AG04450 (cell line): Measurements from ENCODE around the gene ACOT7. TPM values are rescaled to one million over a fixed set of nuclear protein-coding genes. Genes with fewer than 3 reads are reported as not detected.
"Not testable (repeated sequence)": the region's sequence is repeated elsewhere in the genome, so short reads cannot be mapped to it uniquely, and the experiment has no call there.

Experiments
- CTCF ChIA-PET: fragments of 300-600, 350-600 bp; formaldehyde crosslinking; extraction: SDS; loops from one replicate; lab custom pipeline; 2022; ENCODE audit warnings: antibody characterized with exemption, inconsistent platforms; lab: Charles Lee
- POLR2A ChIA-PET: fragments of 350-600 bp; formaldehyde crosslinking; extraction: SDS; loops from one replicate; lab custom pipeline; 2021; ENCODE audit warnings: antibody characterized with exemption, inconsistent platforms; lab: Yijun Ruan, JAX
- DNase-seq: peaks from one replicate; pipeline ENCODE4 v3.0.0-alpha.2; 2011; ENCODE audit warnings: low read depth, low spot score
- H3K27ac ChIP-seq: one replicate; pipeline ENCODE4 v1.5.1; 2012; ENCODE audit warnings: low read depth, low read length, control low read depth
- H3K27me3 ChIP-seq: one replicate; pipeline ENCODE4 v1.6.0; 2012; ENCODE audit warnings: low read length; ENCODE audit not compliant: control insufficient read depth, insufficient read depth
- H3K4me3 ChIP-seq: 2 replicates; pipeline ENCODE4 v1.5.1; 2011; ENCODE audit warnings: mild to moderate bottlenecking, low read depth, low read length, control low read depth
- H3K9me3 ChIP-seq: 2 replicates; pipeline ENCODE4 v1.5.1; 2012; ENCODE audit warnings: low read length; ENCODE audit not compliant: control insufficient read depth, insufficient read depth
- polyA plus RNA-seq: library from polyadenylated mRNA; depleted of rRNA; stranded (reverse); fragments of >200 nt; gene quantifications from 2 replicates; pipeline ENCODE4 v1.2.3, GENCODE V29; 2011
- TF ChIP-seq, protein P1 (sequence below): IDR thresholded peaks from 2 replicates; pipeline ENCODE4 v1.5.1; 2011; ENCODE audit warnings: low read depth, low read length, control low read depth, inconsistent platforms

Gene ACOT7
- polyA plus RNA-seq, 1 experiment: 80.1 TPM

DNA sequence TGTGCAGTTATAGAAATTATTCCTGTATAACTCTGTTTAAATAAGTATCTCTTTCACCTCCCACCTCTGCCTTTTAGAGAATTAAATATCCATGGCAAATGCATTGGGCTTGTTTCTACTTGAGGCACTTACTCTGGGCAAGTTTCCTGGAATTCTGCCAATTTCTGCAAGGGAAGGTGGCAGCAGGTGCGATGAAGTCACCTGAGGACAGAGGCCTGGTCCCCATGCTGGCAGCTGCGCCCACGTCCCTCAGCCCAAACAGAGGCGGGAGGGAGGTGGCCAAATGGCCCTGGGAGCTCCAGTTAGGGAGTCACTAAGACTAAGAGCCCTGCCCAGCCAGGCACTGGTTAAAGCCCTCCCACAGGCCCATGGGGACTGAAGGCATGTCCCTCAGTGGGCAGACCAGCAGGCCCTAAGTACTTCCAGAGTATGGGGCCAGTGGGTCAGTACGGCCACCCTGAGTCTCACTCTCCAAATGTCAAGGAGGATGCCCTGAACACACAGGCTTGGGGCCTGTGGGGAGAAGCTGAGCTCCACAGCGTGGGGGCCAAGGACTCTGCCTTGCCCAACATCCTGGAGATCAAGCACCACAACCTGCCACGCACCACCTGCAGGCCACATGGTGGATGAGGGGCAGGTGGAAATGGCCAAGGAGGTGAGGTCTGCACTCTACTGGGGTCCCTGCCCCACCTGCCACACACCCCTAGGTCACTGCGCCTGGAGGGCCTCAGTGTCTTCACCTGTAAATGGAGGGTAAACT, 19.4 kb downstream of the ACOT7 start:
- CTCF ChIA-PET: interaction anchor here (1.4 kb wide), 1 partner anchor 12 kb away, joined by 5 read pairs; no protein-coding TSS in a partner anchor
- POLR2A ChIA-PET: no interaction called here
- Histone ChIP-seq H3K4me3 (no peak overlapping the region), H3K27ac (no peak overlapping the region), H3K9me3 (no peaks in the 10 kb centered on the region; the same call in 1 of the 2 replicates), H3K27me3 (no peaks in the 10 kb centered on the region)
- no peak for DNase-seq
- TF ChIP-seq, protein P1, sequence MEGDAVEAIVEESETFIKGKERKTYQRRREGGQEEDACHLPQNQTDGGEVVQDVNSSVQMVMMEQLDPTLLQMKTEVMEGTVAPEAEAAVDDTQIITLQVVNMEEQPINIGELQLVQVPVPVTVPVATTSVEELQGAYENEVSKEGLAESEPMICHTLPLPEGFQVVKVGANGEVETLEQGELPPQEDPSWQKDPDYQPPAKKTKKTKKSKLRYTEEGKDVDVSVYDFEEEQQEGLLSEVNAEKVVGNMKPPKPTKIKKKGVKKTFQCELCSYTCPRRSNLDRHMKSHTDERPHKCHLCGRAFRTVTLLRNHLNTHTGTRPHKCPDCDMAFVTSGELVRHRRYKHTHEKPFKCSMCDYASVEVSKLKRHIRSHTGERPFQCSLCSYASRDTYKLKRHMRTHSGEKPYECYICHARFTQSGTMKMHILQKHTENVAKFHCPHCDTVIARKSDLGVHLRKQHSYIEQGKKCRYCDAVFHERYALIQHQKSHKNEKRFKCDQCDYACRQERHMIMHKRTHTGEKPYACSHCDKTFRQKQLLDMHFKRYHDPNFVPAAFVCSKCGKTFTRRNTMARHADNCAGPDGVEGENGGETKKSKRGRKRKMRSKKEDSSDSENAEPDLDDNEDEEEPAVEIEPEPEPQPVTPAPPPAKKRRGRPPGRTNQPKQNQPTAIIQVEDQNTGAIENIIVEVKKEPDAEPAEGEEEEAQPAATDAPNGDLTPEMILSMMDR: no peak

DNA sequence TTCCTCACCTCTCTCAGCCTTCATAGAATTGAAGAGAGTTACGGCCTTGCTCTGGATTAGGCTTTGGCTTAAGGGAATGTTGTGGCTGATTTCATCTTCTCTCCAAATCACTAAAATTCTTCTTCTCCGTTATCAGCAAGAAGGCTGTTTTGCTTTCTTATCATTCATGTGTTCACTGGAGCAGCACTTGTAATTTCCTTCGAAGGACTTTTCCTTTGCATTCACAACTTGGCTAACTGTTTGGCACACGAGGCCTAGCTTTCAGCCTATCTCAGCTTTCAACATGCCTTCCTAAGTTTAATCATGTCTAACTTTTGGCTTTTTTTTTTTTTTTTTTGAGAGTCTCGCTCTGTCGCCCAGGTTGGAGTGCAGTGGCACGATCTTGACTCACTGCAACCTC, 21.3 kb downstream of the ACOT7 start:
- H3K27ac ChIP-seq, H3K27me3 ChIP-seq, H3K4me3 ChIP-seq, DNase-seq, POLR2A ChIA-PET: not testable (repeated sequence)
- H3K9me3 ChIP-seq: peaks cover 15% of the 10 kb centered on the region
- CTCF ChIA-PET: interaction anchor here (0.7 kb wide), 1 partner anchor 33 kb away, joined by 3 read pairs; no protein-coding TSS in a partner anchor

DNA sequence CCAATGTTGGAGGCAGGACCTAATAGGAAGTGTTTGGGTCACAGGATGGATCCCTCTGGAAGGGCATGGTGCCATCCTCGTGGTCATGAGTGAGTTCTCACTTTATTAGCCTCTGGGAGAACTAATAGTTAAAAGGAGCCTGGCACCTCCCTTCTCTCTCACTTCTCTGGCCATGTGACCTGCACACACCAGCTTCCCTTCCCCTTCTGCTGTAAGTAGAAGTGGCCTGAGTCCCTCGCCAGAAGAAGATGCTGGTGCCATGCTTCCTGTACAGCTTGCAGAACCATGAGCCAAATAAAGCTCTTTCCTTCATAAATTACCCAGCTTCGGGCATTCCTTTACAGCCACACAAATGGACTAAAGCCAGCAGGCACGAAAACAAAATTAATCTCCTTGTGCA, 23.6 kb downstream of the ACOT7 start:
- no peak overlapping the region for H3K4me3 ChIP-seq
- no peak for DNase-seq
- no peaks in the 10 kb centered on the region for H3K27me3 ChIP-seq
- ChIA-PET POLR2A (no interaction called here), CTCF (interaction anchor here (0.6 kb wide), 1 partner anchor 23 kb away, joined by 3 read pairs; no protein-coding TSS in a partner anchor)
- H3K27ac ChIP-seq: no peak overlapping the region
- TF ChIP-seq, protein P1: no peak
- H3K9me3 ChIP-seq: peaks cover 17% of the 10 kb centered on the region

DNA sequence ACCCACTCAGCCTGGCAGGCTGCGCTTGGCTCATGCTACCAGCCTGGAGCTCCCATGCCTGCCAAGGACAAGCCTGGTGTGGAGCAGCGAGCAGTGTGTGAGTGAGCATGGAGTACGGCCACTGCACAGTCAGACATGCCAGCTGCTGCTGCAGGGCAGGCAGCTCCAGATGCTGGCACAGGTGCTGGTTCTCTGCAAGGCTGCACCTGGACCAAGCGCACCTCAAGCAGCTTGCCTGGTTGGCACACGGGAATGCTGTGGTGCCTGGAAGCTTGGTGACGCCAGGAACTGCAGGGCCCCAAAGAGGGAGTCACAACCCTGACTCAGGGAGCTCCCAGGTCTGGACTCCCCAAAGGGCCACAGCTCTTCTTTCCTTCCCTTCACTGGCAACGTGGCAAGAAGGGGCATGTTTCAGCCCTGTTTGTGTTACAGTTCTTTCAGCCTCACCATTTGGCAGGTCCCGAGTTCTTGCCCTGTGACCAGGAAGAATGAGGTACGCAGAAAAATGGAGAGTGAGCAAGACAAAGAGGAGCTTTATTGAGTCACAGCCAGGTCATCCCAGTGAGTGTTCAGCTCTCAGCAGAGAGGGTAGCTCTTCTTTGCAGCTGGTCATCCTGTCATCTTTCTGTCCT, 26.1 kb downstream of the ACOT7 start:
- ChIA-PET CTCF (interaction anchor here (0.9 to 1.3 kb wide), 2 partner anchors 38 to 70 kb away, joined by 3 read pairs; no protein-coding TSS in a partner anchor), POLR2A (no interaction called here)
- no peak for DNase-seq
- Histone ChIP-seq H3K9me3 (peaks cover 17% of the 10 kb centered on the region), H3K27ac (no peak overlapping the region), H3K27me3 (no peaks in the 10 kb centered on the region), H3K4me3 (no peak overlapping the region)
- TF ChIP-seq, protein P1: no peak

DNA sequence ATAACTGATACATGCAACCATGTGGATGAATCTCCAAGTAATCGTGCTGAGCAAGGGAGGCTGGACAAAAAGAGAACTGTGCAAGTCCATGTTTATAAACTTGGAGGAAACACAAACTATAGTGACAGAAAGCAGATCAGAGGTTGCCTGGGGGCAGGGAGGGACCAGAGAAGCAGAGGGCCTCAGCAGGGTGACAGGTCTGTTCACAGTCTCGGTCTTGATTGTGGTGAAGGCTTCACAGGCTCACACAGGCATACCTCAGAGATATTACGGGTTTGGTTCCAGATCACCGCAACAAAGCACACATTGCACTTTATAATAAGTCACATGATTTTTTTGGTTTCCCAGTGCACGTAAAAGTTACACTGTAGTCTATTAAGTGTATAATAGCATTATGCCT, 28.5 kb downstream of the ACOT7 start:
- CTCF ChIA-PET: interaction anchor here (0.7 to 5.8 kb wide), 5 partner anchors 18 to 76 kb away, joined by 5 to 41 read pairs (median 7); no protein-coding TSS in a partner anchor

More for the DNA sequence above, 28.5 kb downstream of the ACOT7 start:
- peaks cover 17% of the 10 kb centered on the region for H3K9me3 ChIP-seq
- POLR2A ChIA-PET: no interaction called here
- no peak overlapping the region for H3K4me3 ChIP-seq
- no peak for DNase-seq
- no peaks in the 10 kb centered on the region for H3K27me3 ChIP-seq
- TF ChIP-seq, protein P1: no peak
- no peak overlapping the region for H3K27ac ChIP-seq
